ENCODE results near the gene ZNF467.

ZNF467 gene

DNA sequence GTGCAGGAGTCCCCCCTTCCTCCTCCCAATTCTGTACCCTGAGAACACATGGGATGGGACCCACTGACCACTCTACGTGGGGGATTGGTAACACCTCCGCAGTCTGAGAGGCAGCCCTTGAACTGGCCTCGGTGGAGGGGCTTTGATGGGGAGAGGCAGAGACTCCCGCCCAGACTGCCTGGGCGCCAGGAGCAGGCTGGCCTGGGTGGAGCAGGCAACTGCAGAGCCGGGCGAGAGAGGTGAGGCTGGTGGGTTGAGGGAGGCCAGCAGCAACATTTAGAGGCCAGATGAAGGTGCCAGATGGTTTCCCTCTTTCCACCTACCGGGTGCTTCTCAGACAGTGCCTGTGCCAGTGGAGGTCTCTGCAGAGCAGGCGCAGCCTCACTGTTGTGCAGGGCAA, 30.7 kb upstream of the ZNF467 start:
- no peak for DNase-seq

DNA sequence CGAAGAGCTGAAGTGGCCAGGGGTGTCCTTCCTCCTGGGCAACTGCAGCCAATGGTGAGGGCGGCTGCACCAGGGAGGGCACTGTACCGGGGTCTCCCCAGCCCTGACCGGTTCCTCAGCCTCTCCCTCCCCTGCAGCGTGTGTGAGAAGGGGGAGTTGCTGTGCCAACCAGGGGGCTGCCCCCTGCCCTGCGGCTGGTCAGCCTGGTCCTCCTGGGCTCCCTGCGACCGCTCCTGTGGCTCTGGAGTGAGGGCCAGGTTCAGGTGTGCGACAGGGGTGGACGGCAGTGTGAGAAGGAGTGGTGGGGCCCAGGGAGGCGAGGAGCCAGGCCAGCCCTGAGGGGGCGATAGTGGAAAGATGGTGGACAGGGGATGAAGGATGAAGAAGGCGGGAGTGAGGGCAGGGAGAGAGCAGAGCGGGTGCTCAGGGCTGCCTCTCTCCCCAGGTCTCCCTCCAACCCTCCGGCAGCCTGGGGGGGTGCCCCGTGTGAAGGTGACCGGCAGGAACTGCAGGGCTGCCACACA, 30.2 kb upstream of the ZNF467 start:
- DNase-seq: no peak

DNA sequence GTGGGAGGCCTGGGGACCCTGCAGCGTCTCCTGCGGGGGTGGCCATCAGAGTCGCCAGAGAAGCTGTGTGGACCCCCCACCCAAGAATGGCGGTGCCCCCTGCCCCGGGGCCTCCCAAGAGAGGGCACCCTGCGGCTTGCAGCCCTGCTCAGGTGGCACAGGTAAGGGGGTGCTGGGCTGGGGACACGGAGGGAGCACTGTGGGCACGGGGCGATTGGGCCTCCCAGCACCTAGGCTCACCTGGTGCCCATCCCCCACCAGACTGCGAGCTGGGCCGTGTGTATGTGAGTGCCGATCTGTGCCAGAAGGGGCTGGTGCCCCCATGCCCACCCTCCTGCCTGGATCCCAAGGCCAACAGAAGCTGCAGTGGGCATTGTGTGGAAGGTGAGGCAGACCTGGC, 29.6 kb upstream of the ZNF467 start:
- no peak for DNase-seq

DNA sequence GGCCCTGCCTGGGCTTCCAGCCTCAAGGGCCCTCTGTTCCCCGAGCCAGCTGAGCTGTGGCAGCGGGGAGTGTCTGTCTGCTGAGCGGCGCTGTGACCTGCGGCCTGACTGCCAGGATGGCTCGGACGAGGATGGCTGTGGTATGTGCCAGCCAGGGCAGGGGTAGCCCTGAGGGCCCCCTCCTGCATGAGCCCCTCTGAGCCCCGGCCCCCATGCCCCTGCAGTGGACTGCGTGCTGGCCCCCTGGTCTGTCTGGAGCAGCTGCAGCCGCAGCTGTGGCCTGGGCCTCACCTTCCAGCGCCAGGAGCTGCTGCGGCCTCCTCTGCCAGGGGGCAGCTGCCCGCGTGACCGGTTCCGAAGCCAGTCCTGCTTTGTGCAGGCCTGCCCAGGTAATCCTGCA, 28.4 kb upstream of the ZNF467 start:
- DNase-seq: no peak

DNA sequence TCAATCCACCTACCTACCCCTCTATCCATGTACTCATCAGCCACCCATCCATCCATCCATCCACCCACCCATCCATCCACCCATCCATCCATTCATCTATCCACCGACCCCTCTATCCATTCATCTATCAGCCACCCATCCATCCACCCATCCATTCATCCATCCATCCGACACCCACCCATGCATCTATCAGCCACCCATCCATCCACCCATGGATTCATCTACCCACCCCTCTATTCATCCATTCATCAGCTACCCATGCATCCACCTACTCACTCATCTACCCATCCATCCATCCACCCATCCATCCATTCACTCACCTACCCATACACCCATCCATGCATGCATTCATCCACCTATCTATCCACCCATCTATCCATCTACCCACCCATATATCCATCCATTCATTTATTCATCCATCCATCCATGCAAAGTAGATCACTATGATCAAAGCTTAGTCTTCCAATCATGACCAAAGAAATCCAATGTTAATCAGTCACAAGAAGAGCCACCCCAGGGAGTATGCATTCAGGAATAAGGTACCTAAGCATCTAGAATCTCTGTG, 27.7 kb upstream of the ZNF467 start:
- DNase-seq: no peak

DNA sequence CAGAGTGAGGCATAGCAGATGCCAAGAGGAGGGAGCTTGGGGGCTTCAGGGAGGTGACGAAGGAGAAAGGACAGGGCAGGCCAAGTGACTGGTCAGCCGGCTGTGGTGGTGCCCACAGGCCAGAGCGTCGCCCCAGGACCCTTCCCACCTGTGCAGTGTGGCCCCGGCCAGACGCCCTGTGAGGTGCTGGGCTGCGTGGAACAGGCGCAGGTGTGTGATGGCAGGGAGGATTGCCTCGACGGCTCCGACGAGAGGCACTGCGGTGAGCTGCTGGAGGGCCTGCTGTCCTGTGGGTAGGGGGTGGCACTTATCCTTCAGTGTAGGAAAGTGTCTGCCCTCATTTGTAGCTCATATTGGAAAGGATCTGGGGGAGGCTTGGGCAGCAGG, 26.8 kb upstream of the ZNF467 start:
- no peak for DNase-seq

DNA sequence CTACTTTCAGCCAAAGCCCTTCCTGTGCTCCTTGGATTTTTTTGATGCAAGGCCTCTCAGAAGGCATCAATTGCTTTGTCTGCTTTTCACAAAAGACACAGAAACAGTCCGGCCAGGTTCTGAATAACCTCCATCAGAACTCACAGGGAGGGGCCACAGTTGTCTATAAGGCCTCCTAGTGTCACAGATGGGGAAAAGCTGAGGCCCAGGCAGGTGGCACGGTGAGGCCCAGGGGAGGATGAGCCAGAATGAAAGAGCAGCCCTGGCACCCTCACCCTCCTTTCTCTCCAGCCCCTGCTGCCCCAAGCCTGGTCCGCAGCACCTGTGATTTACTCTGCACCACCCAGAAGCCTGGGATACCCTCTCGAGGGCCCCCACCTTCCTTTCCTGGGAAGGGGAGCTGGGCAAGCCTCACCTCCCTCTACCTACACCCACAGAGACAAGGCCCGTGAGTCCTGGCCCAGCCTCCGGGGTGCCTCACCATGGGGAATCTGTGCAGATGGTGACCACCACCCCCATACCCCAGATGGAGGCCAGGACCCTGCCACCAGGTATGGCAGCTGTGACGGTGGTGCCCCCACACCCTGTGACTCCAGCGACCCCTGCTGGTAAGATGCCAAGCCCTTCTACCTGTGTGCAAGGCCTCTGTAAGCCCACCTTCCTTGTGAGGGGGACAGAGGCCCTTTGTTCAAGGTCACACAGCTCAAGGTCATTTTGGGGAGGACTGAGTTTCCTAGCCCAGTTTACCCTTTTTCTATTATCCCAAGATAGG, 26.2 kb upstream of the ZNF467 start:
- peak; percentile 37 for DNase-seq

DNA sequence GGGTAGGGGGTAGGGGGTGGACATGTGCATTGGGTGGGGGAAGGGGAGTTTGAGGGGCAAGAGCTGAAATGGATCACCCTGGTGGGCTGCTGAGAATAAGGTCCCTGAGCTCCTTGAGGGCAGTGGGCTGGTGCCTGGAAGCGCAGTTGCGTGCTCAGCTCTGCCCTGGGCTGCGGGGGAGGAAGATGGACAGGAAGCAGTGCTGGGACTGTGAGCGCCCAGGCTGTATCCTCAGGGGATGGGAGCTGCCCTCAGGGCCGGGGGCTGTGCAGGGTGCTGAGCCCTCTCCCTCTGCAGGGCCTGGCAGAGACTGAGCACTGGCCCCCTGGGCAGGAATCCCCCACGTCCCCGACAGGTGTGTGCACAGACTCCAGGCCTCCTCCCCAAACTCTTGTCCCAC, 24.4 kb upstream of the ZNF467 start:
- DNase-seq: no peak

DNA sequence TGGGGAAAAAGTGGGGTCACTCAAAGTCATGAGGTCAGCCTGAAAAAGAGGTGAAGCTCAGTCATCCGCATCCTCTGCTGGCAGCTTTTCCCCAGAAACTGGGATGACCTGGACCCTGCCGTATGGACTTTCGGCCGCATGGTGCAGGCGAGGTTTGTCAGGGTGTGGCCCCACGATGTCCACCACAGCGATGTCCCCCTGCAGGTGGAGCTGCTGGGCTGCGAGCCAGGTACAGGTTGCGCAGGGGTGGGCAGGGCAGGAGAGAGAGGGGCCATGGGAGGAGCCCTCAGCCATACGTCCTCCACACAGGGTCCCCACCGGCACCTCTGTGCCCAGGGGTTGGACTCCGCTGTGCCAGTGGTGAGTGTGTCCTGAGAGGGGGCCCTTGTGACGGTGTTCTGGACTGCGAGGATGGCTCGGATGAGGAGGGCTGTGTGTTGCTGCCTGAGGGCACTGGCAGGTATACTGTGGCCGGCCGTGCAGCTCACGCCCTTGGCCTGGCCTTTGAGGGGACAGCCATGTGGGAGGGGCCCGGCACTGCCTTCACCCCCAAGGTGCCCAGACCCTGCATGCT, 23.0 kb upstream of the ZNF467 start:
- no peak for DNase-seq

DNA sequence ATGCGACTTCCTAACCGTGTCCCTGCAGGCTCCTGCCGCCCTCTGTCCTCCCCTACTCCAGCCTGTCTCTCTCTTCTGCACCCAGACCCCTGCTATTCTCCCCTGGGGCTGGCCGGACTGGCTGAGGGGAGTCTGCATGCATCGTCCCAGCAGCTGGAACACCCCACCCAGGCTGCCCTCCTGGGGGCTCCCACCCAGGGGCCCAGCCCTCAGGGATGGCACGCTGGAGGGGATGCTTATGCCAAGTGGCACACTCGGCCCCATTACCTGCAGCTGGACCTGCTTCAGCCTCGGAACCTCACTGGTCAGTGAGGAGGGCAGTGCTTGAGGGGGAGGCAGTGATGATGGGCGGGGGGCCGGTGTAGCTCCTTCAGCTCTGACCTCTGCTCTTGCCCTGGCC, 21.7 kb upstream of the ZNF467 start:
- DNase-seq: no peak

DNA sequence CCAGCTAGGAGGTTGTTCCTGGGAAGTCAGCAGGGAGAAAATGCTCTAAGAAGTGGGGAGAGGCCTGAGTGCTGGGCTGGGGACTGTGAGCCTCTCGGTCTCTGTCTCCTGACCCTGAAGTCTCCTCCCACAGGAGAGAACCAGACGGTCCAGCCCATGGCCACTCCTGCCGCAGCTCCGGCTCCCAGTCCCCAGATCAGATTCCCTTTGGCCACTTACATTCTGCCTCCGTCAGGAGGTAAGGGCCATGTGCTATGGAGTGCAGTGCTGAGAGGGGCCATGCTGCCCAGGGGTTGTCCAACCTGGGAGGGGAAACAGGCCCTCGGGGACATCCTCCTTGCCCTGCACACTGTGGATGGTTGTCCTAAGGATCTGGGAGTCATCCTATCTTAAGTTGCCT, 21.3 kb upstream of the ZNF467 start:
- no peak for DNase-seq

DNA sequence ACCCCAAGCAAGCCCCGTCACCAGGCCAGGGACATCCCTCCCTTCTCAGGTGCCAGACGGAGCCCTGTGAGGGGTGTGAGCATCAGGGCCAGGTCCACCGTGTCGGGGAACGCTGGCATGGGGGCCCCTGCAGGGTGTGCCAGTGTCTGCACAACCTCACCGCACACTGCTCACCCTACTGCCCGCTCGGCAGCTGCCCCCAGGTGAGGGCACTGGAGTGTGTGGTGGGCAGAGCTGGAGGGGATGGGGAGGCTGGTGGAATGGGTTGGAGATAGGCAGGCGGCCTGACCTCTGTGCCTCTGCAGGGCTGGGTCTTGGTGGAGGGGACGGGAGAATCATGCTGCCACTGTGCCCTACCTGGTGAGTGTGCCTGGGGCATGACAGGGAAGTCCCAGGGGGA, 19.9 kb upstream of the ZNF467 start:
- DNase-seq: no peak

DNA sequence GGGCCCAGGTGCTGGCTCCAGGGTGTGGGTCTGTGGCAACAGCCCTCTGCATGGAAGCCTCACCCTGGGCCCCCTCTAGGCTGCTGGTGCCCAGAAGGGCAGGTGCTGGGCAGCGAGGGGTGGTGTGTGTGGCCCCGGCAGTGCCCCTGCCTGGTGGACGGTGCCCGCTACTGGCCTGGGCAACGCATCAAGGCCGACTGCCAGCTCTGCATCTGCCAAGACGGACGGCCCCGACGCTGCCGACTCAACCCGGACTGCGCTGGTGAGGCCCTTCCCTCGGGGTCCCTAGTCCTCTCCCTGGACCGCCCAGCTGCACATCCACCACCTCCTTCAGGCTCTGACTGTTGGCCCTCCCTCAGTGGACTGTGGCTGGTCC, 18.8 kb upstream of the ZNF467 start:
- no peak for DNase-seq

DNA sequence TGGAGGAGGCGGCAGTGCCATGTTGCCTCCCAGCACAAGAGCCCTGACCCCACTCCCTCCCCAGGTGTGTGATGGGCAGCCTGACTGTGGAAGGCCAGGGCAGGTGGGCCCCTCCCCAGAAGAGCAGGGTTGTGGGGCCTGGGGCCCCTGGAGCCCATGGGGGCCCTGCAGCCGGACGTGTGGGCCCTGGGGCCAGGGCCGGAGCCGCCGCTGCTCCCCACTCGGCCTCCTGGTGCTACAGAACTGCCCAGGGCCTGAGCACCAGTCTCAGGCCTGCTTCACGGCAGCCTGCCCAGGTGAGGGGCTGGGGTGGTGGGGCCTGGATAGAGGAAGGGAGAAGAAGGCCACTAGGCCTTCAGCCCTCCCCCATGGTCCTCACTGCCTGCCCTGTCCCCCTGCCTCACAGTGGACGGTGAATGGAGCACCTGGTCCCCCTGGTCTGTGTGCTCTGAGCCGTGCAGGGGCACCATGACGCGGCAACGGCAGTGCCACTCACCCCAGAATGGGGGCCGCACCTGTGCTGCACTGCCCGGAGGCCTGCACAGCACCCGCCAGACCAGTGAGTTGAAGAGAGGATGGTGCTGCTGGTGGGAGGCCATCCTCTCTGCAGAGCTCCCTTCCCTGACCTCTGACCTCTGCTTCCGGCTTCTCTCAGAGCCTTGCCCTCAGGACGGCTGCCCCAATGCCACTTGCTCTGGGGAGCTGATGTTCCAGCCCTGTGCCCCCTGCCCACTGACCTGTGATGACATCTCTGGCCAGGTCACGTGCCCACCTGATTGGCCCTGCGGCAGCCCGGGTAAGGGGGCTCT, 18.2 kb upstream of the ZNF467 start:
- no peak for DNase-seq

DNA sequence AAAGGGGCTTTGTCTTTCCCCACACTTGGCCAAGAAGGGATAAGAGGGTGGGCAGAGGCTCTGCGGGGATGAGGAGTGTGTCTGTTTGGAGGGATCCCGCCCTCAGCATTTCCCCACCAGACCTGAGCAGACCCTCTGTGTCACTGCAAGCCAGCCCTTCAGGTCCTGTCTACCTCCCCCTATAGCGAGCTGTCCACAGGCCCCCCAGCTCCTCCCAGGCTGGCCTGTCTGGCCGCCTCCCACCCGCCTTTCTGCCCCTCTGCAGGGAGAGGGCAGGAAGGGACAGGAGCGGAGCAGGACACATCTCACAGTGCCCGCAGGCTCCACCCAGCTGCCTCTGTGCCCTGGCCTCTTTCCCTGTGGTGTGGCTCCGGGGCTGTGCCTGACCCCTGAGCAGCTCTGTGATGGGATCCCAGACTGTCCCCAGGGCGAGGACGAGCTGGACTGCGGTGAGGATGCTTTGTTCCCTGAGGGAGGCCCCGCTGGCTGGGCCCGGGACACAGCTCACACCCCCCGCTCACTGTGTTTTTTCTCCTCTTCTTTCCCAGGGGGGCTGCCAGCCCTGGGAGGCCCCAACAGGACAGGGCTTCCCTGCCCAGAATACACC, 17.5 kb upstream of the ZNF467 start:
- no peak for DNase-seq

DNA sequence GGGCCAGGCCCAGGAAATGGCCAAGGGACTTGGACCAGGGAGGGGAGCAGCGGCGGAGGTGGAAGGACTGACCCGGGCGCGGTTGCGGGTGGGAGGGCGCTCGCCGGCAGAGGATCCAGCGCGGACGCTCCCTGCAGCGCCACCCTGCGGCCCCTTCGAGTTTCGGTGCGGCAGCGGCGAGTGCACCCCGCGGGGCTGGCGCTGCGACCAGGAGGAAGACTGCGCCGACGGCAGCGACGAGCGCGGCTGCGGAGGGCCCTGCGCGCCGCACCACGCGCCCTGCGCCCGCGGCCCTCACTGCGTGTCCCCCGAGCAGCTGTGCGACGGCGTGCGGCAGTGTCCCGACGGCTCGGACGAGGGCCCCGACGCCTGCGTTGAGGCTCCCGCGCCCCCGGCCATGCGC, 16.8 kb upstream of the ZNF467 start:
- no peak for DNase-seq

DNA sequence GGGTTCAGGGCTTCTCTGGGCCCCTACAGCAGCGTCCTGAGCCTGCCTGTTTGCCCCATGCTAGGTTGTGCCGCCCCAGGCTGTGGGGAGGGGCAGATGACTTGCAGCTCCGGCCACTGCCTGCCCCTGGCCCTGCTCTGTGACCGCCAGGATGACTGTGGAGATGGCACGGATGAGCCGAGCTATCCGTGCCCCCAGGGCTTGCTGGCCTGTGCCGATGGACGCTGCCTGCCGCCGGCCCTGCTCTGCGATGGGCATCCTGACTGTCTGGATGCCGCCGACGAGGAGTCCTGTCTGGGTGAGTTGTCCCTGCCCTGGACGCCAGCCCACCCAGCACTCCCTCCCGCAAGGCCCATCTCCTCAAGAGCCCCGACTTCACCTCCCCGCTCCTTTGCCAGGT, 15.7 kb upstream of the ZNF467 start:
- DNase-seq: no peak

DNA sequence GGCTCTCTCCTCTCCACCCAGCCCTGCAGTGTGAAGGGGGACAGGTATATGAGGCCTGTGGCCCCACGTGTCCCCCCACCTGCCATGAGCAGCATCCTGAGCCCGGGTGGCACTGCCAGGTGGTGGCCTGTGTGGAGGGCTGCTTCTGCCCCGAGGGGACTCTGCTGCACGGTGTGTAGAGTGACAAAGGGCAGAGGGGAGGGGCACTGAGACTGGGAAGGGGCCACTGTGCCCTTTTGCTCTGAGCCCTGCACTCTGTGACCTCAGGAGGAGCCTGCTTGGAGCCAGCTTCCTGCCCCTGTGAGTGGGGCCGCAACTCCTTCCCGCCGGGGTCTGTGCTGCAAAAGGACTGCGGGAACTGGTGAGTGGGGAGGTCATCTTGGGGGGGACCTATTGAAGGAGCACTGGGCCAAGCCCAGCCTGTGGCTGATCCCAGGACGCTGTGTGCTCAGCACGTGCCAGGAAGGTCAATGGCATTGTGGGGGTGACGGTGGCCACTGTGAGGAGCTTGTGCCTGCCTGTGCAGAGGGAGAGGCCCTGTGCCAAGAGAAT, 15.0 kb upstream of the ZNF467 start:
- DNase-seq: no peak

DNA sequence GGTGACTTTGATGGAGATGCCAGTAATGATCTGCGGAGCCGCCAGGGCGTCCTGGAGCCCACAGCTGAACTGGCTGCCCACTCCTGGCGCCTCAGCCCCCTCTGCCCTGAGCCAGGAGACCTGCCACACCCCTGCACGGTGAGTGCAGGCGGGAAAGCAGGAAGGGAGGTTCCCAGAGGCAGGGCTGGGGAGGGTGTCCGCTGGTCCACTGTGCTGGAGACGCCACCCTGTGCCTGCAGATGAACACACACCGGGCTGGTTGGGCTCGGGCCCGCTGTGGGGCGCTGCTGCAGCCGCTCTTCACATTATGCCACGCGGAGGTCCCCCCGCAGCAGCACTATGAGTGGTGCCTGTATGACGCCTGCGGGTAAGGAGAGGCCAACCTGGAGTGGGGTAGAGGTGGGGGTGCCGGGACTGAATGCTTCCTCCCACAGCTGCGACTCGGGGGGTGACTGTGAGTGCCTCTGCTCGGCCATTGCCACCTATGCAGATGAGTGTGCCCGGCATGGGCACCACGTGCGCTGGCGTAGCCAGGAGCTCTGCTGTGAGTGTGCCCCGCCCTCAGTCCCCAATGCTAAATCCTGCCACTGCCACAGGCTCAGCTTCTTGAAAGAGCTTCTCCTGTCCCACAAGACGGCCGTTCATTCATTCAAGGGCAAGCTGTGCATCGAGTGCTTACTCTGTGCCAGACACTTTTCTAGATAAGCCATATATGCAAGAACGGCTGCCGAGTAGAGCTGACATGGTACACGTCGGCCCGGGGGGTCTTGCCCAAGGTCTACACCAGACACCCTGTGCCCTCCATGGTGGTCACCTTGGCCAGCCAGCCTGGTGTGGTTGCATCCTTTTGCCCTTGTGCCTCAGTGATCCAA, 14.3 kb upstream of the ZNF467 start:
- DNase-seq: no peak

DNA sequence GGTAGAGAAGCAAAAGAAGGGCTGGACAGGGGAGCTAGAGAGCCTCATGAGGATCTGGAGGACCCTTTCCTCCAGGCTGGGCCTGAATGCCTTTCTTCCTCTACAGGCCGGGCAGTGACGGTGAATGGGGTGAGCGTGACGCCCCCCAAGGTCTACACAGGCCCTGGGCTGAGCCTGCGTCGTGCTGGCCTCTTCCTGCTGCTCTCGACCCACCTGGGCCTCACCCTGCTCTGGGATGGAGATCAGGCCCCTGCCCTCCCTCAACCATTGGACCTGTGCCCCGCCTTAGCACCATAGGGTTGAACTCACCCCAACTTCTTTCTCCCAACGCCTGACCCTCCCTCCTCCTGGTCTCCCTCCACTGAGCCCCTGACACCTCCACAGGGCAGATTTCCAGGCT, 12.6 kb upstream of the ZNF467 start:
- DNase-seq: no peak

DNA sequence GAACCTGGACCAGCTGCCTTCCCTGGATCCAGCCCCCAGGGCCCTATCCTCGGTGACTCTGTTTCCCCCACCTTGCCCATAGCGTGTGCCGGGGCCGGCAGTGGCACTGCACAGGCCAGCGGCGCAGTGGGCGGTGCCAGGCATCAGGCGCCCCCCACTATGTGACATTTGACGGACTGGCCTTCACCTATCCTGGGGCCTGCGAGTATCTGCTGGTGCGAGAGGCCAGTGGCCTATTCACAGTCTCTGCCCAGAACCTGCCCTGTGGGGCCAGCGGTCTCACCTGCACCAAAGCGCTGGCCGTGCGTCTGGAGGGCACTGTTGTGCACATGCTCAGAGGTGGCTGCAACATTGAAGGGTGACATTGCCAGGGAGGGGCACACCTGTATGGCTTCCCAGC, 12.0 kb upstream of the ZNF467 start:
- no peak for DNase-seq

DNA sequence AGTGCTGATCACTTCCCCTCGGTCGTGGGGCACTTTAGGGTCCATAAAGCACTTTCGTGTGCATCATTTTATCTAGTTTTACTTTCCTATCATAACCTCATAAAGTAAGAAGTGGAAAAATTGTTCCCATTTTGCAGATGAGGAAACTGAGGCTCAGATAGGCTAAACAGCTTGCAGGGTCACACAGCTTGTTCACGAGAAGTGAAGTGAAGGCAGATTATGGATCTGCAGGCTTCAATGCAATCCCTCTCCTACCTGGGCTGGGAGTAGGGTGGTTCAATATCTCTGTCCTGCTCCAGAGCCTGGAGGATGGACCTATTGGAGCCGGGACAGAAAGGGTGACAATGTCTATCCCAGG, 10.8 kb upstream of the ZNF467 start:
- DNase-seq: no peak
